ENCODE measurements around the gene IGFBP2.

Gene IGFBP2

DNA sequence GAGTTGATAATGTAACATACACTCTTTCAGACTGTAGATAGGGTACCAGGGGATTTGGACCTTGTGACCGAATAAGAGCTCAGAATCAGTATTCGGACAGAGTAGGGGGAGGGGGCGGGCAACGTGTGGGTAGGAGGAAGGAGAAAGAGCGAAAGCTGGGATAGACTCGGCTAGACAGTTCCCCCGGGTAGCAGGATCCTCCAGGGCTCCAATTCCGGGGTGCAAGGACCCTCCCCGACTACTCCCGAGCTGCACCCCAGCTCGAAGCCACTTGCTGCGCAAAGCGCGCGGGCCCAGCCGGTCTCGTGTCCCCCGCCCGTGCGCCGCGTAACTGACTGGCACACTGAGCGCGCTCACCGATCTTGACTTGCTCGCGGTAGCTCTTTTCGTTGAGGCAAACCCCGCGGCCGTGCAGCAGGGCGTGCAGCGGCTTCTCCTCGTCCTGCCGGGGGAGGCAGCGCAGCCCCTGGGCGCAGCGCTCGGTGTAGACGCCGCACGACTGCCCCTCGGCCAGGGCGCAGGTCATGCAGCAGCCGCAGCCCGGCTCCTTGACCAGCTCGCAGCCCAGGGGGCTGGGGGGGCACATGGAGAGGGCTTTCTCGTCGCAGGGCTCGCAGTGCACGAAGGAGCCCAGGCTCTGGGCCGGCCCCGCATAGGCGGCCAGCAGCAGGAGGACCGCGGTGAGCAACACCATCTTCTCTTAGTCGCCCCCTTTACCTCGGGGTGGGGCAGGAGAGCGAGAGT is 61.0 kb downstream of the IGFBP2 start:
- peaks cover 27% of the 10 kb centered on the region for H3K4me1 ChIP-seq (ENCODE audit: insufficient read depth, poor library complexity, severe bottlenecking)
- no peaks in the 10 kb centered on the region for H3K9me3 ChIP-seq (ENCODE audit: severe bottlenecking)
- no peaks in the 10 kb centered on the region for H3K36me3 ChIP-seq (ENCODE audit: low read depth)
- H3K27me3 ChIP-seq (ENCODE audit: insufficient read depth, poor library complexity, severe bottlenecking) = peaks cover 17% of the 10 kb centered on the region
- H3K4me3 ChIP-seq (ENCODE audit: severe bottlenecking) = peak overlapping the region; percentile 22
- DNase-seq (ENCODE audit: low spot score) (no peak), ATAC-seq (ENCODE audit: low read depth) (peak; percentile 41)
- TF ChIP-seq, protein P1, sequence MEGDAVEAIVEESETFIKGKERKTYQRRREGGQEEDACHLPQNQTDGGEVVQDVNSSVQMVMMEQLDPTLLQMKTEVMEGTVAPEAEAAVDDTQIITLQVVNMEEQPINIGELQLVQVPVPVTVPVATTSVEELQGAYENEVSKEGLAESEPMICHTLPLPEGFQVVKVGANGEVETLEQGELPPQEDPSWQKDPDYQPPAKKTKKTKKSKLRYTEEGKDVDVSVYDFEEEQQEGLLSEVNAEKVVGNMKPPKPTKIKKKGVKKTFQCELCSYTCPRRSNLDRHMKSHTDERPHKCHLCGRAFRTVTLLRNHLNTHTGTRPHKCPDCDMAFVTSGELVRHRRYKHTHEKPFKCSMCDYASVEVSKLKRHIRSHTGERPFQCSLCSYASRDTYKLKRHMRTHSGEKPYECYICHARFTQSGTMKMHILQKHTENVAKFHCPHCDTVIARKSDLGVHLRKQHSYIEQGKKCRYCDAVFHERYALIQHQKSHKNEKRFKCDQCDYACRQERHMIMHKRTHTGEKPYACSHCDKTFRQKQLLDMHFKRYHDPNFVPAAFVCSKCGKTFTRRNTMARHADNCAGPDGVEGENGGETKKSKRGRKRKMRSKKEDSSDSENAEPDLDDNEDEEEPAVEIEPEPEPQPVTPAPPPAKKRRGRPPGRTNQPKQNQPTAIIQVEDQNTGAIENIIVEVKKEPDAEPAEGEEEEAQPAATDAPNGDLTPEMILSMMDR (IDR thresholded peaks at IDR 0.05; ENCODE audit: poor library complexity, severe bottlenecking) = no peak
- no peak overlapping the region for H3K27ac ChIP-seq (ENCODE audit: poor library complexity, severe bottlenecking)

DNA sequence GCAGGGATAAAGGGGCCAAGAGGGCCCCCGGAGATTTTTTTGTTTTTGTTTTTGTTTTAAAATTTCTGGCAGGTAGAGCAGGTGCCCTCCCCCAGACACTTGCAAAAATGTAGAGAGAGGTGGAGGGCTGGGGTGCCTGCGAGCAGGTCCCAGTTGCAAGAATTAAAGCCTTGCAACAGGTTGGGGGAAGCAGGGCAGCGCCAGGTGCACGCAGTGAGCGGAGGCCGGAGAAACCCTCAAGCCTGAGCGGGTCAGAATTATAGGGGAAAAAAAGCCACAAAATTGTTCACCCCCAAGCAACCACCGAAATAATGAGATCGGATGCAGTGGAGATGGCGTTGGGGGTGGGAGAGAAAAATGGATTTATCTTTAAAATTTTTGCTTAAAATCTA is 61.6 kb downstream of the IGFBP2 start:
- DNase-seq (ENCODE audit: low spot score) = no peak
- no peak for ATAC-seq (ENCODE audit: low read depth)
- Histone ChIP-seq H3K4me1 (ENCODE audit: insufficient read depth, poor library complexity, severe bottlenecking) (peaks cover 27% of the 10 kb centered on the region), H3K27ac (ENCODE audit: poor library complexity, severe bottlenecking) (no peak overlapping the region), H3K9me3 (ENCODE audit: severe bottlenecking) (no peaks in the 10 kb centered on the region), H3K27me3 (ENCODE audit: insufficient read depth, poor library complexity, severe bottlenecking) (peaks cover 17% of the 10 kb centered on the region), H3K4me3 (ENCODE audit: severe bottlenecking) (no peak overlapping the region), H3K36me3 (ENCODE audit: low read depth) (no peaks in the 10 kb centered on the region)
- TF ChIP-seq, protein P1 (IDR thresholded peaks at IDR 0.05; ENCODE audit: poor library complexity, severe bottlenecking) = no peak

DNA sequence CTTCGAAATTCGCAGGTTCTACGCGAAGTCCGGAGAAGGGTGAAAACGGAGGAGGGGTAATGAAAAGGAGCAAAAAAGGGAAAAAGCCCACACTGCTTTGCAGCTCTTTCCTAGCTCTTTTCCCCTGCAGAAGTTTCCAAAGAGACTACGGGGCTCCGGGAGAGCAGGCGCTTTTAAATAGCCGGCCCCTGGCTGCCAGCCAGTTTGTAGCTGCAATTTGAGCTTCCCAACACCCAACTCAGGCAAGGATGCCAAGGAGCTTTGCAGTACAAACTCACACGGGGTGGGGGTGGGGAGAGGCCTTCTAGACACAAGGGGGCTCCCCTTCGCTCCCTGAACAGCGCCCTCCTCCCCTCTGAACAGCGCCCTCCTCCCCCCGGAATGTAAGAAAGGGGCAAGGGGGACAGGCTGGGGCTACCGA is 62.2 kb downstream of the IGFBP2 start, which contains the start of gene IGFBP5:
IGFBP5 (minus strand) TSS at position 149 of the 421 bp plus-strand sequence. CDS start 774 bp downstream, outside the sequence.
- H3K27me3 ChIP-seq (ENCODE audit: insufficient read depth, poor library complexity, severe bottlenecking) = peaks cover 17% of the 10 kb centered on the region
- no peaks in the 10 kb centered on the region for H3K36me3 ChIP-seq (ENCODE audit: low read depth)
- peaks cover 27% of the 10 kb centered on the region for H3K4me1 ChIP-seq (ENCODE audit: insufficient read depth, poor library complexity, severe bottlenecking)
- TF ChIP-seq, protein P1 (IDR thresholded peaks at IDR 0.05; ENCODE audit: poor library complexity, severe bottlenecking) = no peak
- ATAC-seq (ENCODE audit: low read depth) (0 out of 3 replicates have a peak, but pooled peaks have one; percentile 7), DNase-seq (ENCODE audit: low spot score) (no peak)
- H3K9me3 ChIP-seq (ENCODE audit: severe bottlenecking) = no peaks in the 10 kb centered on the region
- H3K4me3 ChIP-seq (ENCODE audit: severe bottlenecking) = peak within 1 kb of the TSS; percentile 22
- no peak within 1 kb of the TSS for H3K27ac ChIP-seq (ENCODE audit: poor library complexity, severe bottlenecking)

DNA sequence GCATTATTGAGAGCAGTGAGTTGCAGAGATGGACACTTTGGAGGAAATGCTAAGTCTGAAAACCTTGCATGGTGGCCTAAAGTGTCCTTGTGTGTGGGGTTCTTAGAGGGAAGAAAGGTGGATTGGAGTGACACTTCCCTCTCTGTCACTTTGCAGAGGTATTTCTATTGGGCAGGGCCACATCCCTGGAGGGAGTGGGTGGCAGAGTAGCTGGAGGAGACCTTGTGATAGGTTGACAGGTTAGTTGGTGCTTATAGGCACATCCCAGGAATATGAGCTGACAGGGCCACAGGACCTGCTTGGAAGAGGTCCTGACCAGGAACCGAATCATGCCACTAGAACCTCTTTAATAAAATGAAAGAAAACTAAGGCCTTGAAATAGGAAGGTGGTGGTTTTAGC is 63.1 kb downstream of the IGFBP2 start:
- H3K27me3 ChIP-seq (ENCODE audit: insufficient read depth, poor library complexity, severe bottlenecking) = peaks cover 17% of the 10 kb centered on the region
- DNase-seq (ENCODE audit: low spot score) (no peak), ATAC-seq (ENCODE audit: low read depth) (no peak)
- TF ChIP-seq, protein P1 (IDR thresholded peaks at IDR 0.05; ENCODE audit: poor library complexity, severe bottlenecking) = no peak
- H3K36me3 ChIP-seq (ENCODE audit: low read depth) = no peaks in the 10 kb centered on the region
- H3K4me1 ChIP-seq (ENCODE audit: insufficient read depth, poor library complexity, severe bottlenecking) = peaks cover 22% of the 10 kb centered on the region
- H3K4me3 ChIP-seq (ENCODE audit: severe bottlenecking) = no peak overlapping the region
- no peaks in the 10 kb centered on the region for H3K9me3 ChIP-seq (ENCODE audit: severe bottlenecking)
- no peak overlapping the region for H3K27ac ChIP-seq (ENCODE audit: poor library complexity, severe bottlenecking)
